Measurements from ENCODE around the gene SLC16A12. TPM values are rescaled to one million over a fixed set of nuclear protein-coding genes. Genes with fewer than 3 reads are reported as not detected.
"Not testable (repeated sequence)": the region's sequence is repeated elsewhere in the genome, so short reads cannot be mapped to it uniquely, and the experiment has no call there.

SLC16A12 gene
- total RNA-seq, 1 donor from 2014 or later, result 3.1 TPM

GRCh38 chr10:89444819-89445218 is 90.6 kb downstream of the SLC16A12 start:
- DNase-seq (ENCODE audit: low spot score); intact Hi-C loops (cut with DNase I): not testable (repeated sequence)

- DNase-seq (ENCODE audit: low spot score), result no peak
- intact Hi-C loops (cut with DNase I), result no loop called here
Measured at GRCh38 chr10:89442289-89442688, 93.1 kb downstream of the SLC16A12 start.

GRCh38 chr10:89440226-89441009 is 95.0 kb downstream of the SLC16A12 start:
- peak; percentile 82 for DNase-seq (ENCODE audit: low spot score)
- intact Hi-C loops (cut with DNase I), result no loop called here

GRCh38 chr10:89438525-89438924 is 96.9 kb downstream of the SLC16A12 start:
- no peak for DNase-seq (ENCODE audit: low spot score)
- intact Hi-C loops (cut with DNase I), result no loop called here

GRCh38 chr10:89431977-89432376 is 103.4 kb downstream of the SLC16A12 start:
- intact Hi-C loops (cut with DNase I), result no loop called here
- DNase-seq (ENCODE audit: low spot score), result no peak

GRCh38 chr10:89428877-89429276 is 106.5 kb downstream of the SLC16A12 start:
- intact Hi-C loops (cut with DNase I), result loop anchor here (5.0 kb wide), 2 partner anchors 48 to 273 kb away; partner anchors contain the start of gene KIF20B
- DNase-seq (ENCODE audit: low spot score), result no peak

- no peak for DNase-seq (ENCODE audit: low spot score)
- intact Hi-C loops (cut with DNase I), result loop anchor here (2.0 to 5.0 kb wide), 3 partner anchors 50 to 275 kb away; partner anchors contain the start of gene KIF20B
Measured at GRCh38 chr10:89427629-89428028, 107.8 kb downstream of the SLC16A12 start.

GRCh38 chr10:89426230-89426868 is 109.0 kb downstream of the SLC16A12 start:
- DNase-seq (ENCODE audit: low spot score), result no peak
- intact Hi-C loops (cut with DNase I), result loop anchor here (2.0 to 5.0 kb wide), 3 partner anchors 51 to 276 kb away; partner anchors contain the start of gene KIF20B

- intact Hi-C loops (cut with DNase I), result loop anchor here (5.0 kb wide), 2 partner anchors 52 to 277 kb away; partner anchors contain the start of gene KIF20B
- no peak for DNase-seq (ENCODE audit: low spot score)
Measured at GRCh38 chr10:89425000-89425399, 110.4 kb downstream of the SLC16A12 start.

GRCh38 chr10:89421018-89421476 is 114.3 kb downstream of the SLC16A12 start:
- no peak for DNase-seq (ENCODE audit: low spot score)
- intact Hi-C loops (cut with DNase I), result no loop called here

GRCh38 chr10:89419548-89419947 is 115.8 kb downstream of the SLC16A12 start:
- no peak for DNase-seq (ENCODE audit: low spot score)
- intact Hi-C loops (cut with DNase I), result no loop called here

- DNase-seq (ENCODE audit: low spot score), result no peak
- intact Hi-C loops (cut with DNase I), result no loop called here
Measured at GRCh38 chr10:89416465-89416864, 118.9 kb downstream of the SLC16A12 start.

GRCh38 chr10:89414879-89415821 is 120.2 kb downstream of the SLC16A12 start:
- DNase-seq (ENCODE audit: low spot score), result peak; percentile 83
- intact Hi-C loops (cut with DNase I), result loop anchor here (2.0 kb wide), 1 partner anchor 22 kb away; the partner anchor contains the start of gene IFIT1

- DNase-seq (ENCODE audit: low spot score), result peak; percentile 89
- intact Hi-C loops (cut with DNase I), result loop anchor here (2.0 kb wide), 1 partner anchor 22 kb away; the partner anchor contains the start of gene IFIT1
Measured at GRCh38 chr10:89414146-89414878, 121.1 kb downstream of the SLC16A12 start, which contains the start of gene IFIT5. IFIT5 (plus strand) TSS chr10:89414568; CDS start chr10:89414799, 231 bp downstream.

GRCh38 chr10:89413398-89413912 is 121.9 kb downstream of the SLC16A12 start:
- intact Hi-C loops (cut with DNase I), result no loop called here
- DNase-seq (ENCODE audit: low spot score), result no peak

GRCh38 chr10:89412276-89412675 is 123.1 kb downstream of the SLC16A12 start:
- intact Hi-C loops (cut with DNase I); DNase-seq (ENCODE audit: low spot score): not testable (repeated sequence)

GRCh38 chr10:89411135-89411534 is 124.3 kb downstream of the SLC16A12 start:
- intact Hi-C loops (cut with DNase I); DNase-seq (ENCODE audit: low spot score): not testable (repeated sequence)

- intact Hi-C loops (cut with DNase I); DNase-seq (ENCODE audit: low spot score): not testable (repeated sequence)
Measured at GRCh38 chr10:89410551-89410950, 124.8 kb downstream of the SLC16A12 start.
